HL-60 (cell line): ENCODE measurements around the gene VDR.

Source experiments
- POLR2AphosphoS5 ChIP-seq: IDR thresholded peaks from 2 replicates; pipeline ENCODE4 v1.6.1; 2012; ENCODE audit warnings: low read depth
- SPI1 ChIP-seq: IDR thresholded peaks from 2 replicates; pipeline ENCODE4 v1.6.1; 2012; ENCODE audit warnings: low read depth, mild to moderate bottlenecking, borderline replicate concordance
- TF ChIP-seq, protein P1 (sequence below): IDR thresholded peaks from one replicate; pipeline ENCODE4 v1.5.1; 2011; ENCODE audit warnings: low read length, control low read depth, inconsistent platforms; ENCODE audit not compliant: insufficient read depth
- TF ChIP-seq, protein P2 (sequence below): IDR thresholded peaks from 2 replicates; pipeline ENCODE4 v1.6.1; 2012; ENCODE audit warnings: low read depth; ENCODE audit not compliant: insufficient replicate concordance

DNA sequence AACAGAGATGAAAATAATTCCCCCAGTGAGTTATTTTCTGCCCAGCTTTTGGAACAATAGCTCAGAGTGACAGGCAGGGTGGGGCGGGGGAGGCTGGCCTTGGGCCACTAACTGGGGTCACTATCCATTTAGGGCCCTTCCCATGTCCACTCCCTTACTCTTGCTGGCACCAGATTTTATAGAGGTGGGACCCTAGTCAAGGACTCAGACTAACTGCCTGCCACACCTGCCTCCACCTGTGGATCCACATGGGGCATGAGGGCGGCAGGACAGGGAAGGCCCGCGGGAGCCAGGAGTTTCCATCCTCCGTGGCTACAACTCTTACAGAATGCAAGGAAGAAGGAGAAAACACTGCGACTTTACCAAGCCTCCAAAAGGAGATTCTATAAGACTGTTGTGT lies 10.1 kb downstream of the VDR start:
- TF ChIP-seq, protein P1, sequence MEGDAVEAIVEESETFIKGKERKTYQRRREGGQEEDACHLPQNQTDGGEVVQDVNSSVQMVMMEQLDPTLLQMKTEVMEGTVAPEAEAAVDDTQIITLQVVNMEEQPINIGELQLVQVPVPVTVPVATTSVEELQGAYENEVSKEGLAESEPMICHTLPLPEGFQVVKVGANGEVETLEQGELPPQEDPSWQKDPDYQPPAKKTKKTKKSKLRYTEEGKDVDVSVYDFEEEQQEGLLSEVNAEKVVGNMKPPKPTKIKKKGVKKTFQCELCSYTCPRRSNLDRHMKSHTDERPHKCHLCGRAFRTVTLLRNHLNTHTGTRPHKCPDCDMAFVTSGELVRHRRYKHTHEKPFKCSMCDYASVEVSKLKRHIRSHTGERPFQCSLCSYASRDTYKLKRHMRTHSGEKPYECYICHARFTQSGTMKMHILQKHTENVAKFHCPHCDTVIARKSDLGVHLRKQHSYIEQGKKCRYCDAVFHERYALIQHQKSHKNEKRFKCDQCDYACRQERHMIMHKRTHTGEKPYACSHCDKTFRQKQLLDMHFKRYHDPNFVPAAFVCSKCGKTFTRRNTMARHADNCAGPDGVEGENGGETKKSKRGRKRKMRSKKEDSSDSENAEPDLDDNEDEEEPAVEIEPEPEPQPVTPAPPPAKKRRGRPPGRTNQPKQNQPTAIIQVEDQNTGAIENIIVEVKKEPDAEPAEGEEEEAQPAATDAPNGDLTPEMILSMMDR = no peak
- TF ChIP-seq POLR2AphosphoS5 = no peak
- TF ChIP-seq, protein P2, sequence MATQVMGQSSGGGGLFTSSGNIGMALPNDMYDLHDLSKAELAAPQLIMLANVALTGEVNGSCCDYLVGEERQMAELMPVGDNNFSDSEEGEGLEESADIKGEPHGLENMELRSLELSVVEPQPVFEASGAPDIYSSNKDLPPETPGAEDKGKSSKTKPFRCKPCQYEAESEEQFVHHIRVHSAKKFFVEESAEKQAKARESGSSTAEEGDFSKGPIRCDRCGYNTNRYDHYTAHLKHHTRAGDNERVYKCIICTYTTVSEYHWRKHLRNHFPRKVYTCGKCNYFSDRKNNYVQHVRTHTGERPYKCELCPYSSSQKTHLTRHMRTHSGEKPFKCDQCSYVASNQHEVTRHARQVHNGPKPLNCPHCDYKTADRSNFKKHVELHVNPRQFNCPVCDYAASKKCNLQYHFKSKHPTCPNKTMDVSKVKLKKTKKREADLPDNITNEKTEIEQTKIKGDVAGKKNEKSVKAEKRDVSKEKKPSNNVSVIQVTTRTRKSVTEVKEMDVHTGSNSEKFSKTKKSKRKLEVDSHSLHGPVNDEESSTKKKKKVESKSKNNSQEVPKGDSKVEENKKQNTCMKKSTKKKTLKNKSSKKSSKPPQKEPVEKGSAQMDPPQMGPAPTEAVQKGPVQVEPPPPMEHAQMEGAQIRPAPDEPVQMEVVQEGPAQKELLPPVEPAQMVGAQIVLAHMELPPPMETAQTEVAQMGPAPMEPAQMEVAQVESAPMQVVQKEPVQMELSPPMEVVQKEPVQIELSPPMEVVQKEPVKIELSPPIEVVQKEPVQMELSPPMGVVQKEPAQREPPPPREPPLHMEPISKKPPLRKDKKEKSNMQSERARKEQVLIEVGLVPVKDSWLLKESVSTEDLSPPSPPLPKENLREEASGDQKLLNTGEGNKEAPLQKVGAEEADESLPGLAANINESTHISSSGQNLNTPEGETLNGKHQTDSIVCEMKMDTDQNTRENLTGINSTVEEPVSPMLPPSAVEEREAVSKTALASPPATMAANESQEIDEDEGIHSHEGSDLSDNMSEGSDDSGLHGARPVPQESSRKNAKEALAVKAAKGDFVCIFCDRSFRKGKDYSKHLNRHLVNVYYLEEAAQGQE = no peak
- no peak for TF ChIP-seq SPI1
